ENCODE results near the gene RASA4B.
"Not testable (repeated sequence)": the region's sequence is repeated elsewhere in the genome, so short reads cannot be mapped to it uniquely, and the experiment has no call there.

RASA4B gene

GRCh38 chr7:102493220-102493935 lies 24.2 kb downstream of the RASA4B start:
- H3K36me3 ChIP-seq (ENCODE audit: control insufficient read depth, insufficient read depth, low read length); H3K4me1 ChIP-seq (ENCODE audit: control insufficient read depth, insufficient read depth, low read length); H3K4me3 ChIP-seq (ENCODE audit: insufficient read depth, low read depth, low read length); H3K27me3 ChIP-seq (ENCODE audit: control insufficient read depth, insufficient read depth, low read length, poor library complexity, severe bottlenecking); H3K9me3 ChIP-seq (ENCODE audit: control insufficient read depth, low read length); H3K27ac ChIP-seq (ENCODE audit: insufficient read depth, low read depth, low read length, poor library complexity, severe bottlenecking): not testable (repeated sequence)
- WGBS, 2 experiments, result no CpG with 5 or more reads among the region's 33 CpGs

GRCh38 chr7:102490529-102491075 lies 27.0 kb downstream of the RASA4B start:
- H3K36me3 ChIP-seq (ENCODE audit: control insufficient read depth, insufficient read depth, low read length); H3K4me3 ChIP-seq (ENCODE audit: insufficient read depth, low read depth, low read length); H3K4me1 ChIP-seq (ENCODE audit: control insufficient read depth, insufficient read depth, low read length); H3K27ac ChIP-seq (ENCODE audit: insufficient read depth, low read depth, low read length, poor library complexity, severe bottlenecking); H3K9me3 ChIP-seq (ENCODE audit: control insufficient read depth, low read length); H3K27me3 ChIP-seq (ENCODE audit: control insufficient read depth, insufficient read depth, low read length, poor library complexity, severe bottlenecking): not testable (repeated sequence)
- WGBS, 2 experiments, result 68 to 87% methylated on average over 3 of the region's 12 CpGs

- H3K4me1 ChIP-seq (ENCODE audit: control insufficient read depth, insufficient read depth, low read length); H3K27me3 ChIP-seq (ENCODE audit: control insufficient read depth, insufficient read depth, low read length, poor library complexity, severe bottlenecking); H3K9me3 ChIP-seq (ENCODE audit: control insufficient read depth, low read length); H3K36me3 ChIP-seq (ENCODE audit: control insufficient read depth, insufficient read depth, low read length); H3K27ac ChIP-seq (ENCODE audit: insufficient read depth, low read depth, low read length, poor library complexity, severe bottlenecking); H3K4me3 ChIP-seq (ENCODE audit: insufficient read depth, low read depth, low read length): not testable (repeated sequence)
- WGBS, 2 experiments, result no CpG with 5 or more reads among the region's 5 CpGs
Observed at GRCh38 chr7:102484317-102484716, 33.3 kb downstream of the RASA4B start.

GRCh38 chr7:102481962-102482361 lies 35.6 kb downstream of the RASA4B start:
- no CpG with 5 or more reads among the region's 10 CpGs for WGBS, 2 experiments
- not testable (repeated sequence) for H3K36me3 ChIP-seq (ENCODE audit: control insufficient read depth, insufficient read depth, low read length); H3K4me1 ChIP-seq (ENCODE audit: control insufficient read depth, insufficient read depth, low read length); H3K9me3 ChIP-seq (ENCODE audit: control insufficient read depth, low read length); H3K27ac ChIP-seq (ENCODE audit: insufficient read depth, low read depth, low read length, poor library complexity, severe bottlenecking); H3K4me3 ChIP-seq (ENCODE audit: insufficient read depth, low read depth, low read length); H3K27me3 ChIP-seq (ENCODE audit: control insufficient read depth, insufficient read depth, low read length, poor library complexity, severe bottlenecking)

GRCh38 chr7:102479982-102480637 lies 37.5 kb downstream of the RASA4B start:
- not testable (repeated sequence) for H3K4me1 ChIP-seq (ENCODE audit: control insufficient read depth, insufficient read depth, low read length); H3K4me3 ChIP-seq (ENCODE audit: insufficient read depth, low read depth, low read length); H3K36me3 ChIP-seq (ENCODE audit: control insufficient read depth, insufficient read depth, low read length); H3K27me3 ChIP-seq (ENCODE audit: control insufficient read depth, insufficient read depth, low read length, poor library complexity, severe bottlenecking); H3K9me3 ChIP-seq (ENCODE audit: control insufficient read depth, low read length); H3K27ac ChIP-seq (ENCODE audit: insufficient read depth, low read depth, low read length, poor library complexity, severe bottlenecking)
- 0 to 3% methylated on average over 5 to 7 of the region's 11 CpGs for WGBS, 2 experiments

GRCh38 chr7:102479209-102479584 lies 38.4 kb downstream of the RASA4B start:
- H3K4me1 ChIP-seq (ENCODE audit: control insufficient read depth, insufficient read depth, low read length); H3K36me3 ChIP-seq (ENCODE audit: control insufficient read depth, insufficient read depth, low read length); H3K27me3 ChIP-seq (ENCODE audit: control insufficient read depth, insufficient read depth, low read length, poor library complexity, severe bottlenecking); H3K27ac ChIP-seq (ENCODE audit: insufficient read depth, low read depth, low read length, poor library complexity, severe bottlenecking); H3K9me3 ChIP-seq (ENCODE audit: control insufficient read depth, low read length); H3K4me3 ChIP-seq (ENCODE audit: insufficient read depth, low read depth, low read length): not testable (repeated sequence)
- no CpG with 5 or more reads among the region's 10 CpGs for WGBS, 2 experiments

GRCh38 chr7:102478314-102479208 lies 39.0 kb downstream of the RASA4B start, which contains the start of gene POLR2J:
Gene POLR2J, minus strand, starts transcription at chr7:102478922. Its CDS starts 62 bp downstream, at chr7:102478860.
- not testable (repeated sequence) for H3K4me1 ChIP-seq (ENCODE audit: control insufficient read depth, insufficient read depth, low read length); H3K36me3 ChIP-seq (ENCODE audit: control insufficient read depth, insufficient read depth, low read length); H3K27me3 ChIP-seq (ENCODE audit: control insufficient read depth, insufficient read depth, low read length, poor library complexity, severe bottlenecking); H3K27ac ChIP-seq (ENCODE audit: insufficient read depth, low read depth, low read length, poor library complexity, severe bottlenecking); H3K9me3 ChIP-seq (ENCODE audit: control insufficient read depth, low read length)
- WGBS, 2 experiments, result 0% methylated on average over 36 to 42 of the region's 72 CpGs
- H3K4me3 ChIP-seq (ENCODE audit: insufficient read depth, low read depth, low read length), result peak within 1 kb of the TSS; percentile 23

- not testable (repeated sequence) for H3K9me3 ChIP-seq (ENCODE audit: control insufficient read depth, low read length); H3K4me1 ChIP-seq (ENCODE audit: control insufficient read depth, insufficient read depth, low read length); H3K27me3 ChIP-seq (ENCODE audit: control insufficient read depth, insufficient read depth, low read length, poor library complexity, severe bottlenecking); H3K4me3 ChIP-seq (ENCODE audit: insufficient read depth, low read depth, low read length); H3K27ac ChIP-seq (ENCODE audit: insufficient read depth, low read depth, low read length, poor library complexity, severe bottlenecking)
- 88 to 97% methylated on average over 6 of the region's 19 CpGs for WGBS, 2 experiments
- peaks cover 13% of the 10 kb centered on the region for H3K36me3 ChIP-seq (ENCODE audit: control insufficient read depth, insufficient read depth, low read length)
Observed at GRCh38 chr7:102474736-102475435, 42.7 kb downstream of the RASA4B start.

GRCh38 chr7:102474116-102474515 lies 43.5 kb downstream of the RASA4B start:
- H3K9me3 ChIP-seq (ENCODE audit: control insufficient read depth, low read length); H3K27ac ChIP-seq (ENCODE audit: insufficient read depth, low read depth, low read length, poor library complexity, severe bottlenecking); H3K27me3 ChIP-seq (ENCODE audit: control insufficient read depth, insufficient read depth, low read length, poor library complexity, severe bottlenecking); H3K4me1 ChIP-seq (ENCODE audit: control insufficient read depth, insufficient read depth, low read length); H3K4me3 ChIP-seq (ENCODE audit: insufficient read depth, low read depth, low read length): not testable (repeated sequence)
- WGBS, 2 experiments, result 80 to 95% methylated on average over 1 to 7 of the region's 14 CpGs
- peaks cover 13% of the 10 kb centered on the region for H3K36me3 ChIP-seq (ENCODE audit: control insufficient read depth, insufficient read depth, low read length)
